DMS114 treated with DMSO at 0.1 percent for 48 hours (cell line): ENCODE measurements around the gene SCIMP.
"Not testable (repeated sequence)": the region's sequence is repeated elsewhere in the genome, so short reads cannot be mapped to it uniquely, and the experiment has no call there.

ENCODE experiments used
- DNase-seq: peaks from one replicate; lab custom pipeline; 2025; ENCODE audit not compliant: unreplicated experiment; lab: John Stamatoyannopoulos, UW

Gene SCIMP

DNA sequence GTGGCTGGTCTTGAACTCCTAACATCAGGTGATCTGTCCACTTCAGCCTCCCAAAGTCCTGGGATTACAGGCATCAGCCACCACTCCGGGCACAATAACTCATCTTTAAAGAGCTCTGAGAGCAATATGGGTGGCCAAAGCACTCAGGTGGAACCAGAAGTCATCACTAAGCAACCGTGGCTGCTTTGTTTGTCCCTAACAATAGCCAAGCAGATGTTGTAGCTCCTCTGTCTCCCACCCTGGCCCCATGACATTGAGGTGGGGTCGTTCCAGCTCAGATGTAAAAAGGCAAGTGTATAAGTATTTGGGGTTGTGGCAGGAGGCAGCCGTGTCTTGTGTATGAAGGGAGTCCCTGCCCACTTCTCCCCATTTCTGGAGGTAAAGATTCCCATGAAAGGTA is 3.7 kb upstream of the SCIMP start:
- no peak for DNase-seq

DNA sequence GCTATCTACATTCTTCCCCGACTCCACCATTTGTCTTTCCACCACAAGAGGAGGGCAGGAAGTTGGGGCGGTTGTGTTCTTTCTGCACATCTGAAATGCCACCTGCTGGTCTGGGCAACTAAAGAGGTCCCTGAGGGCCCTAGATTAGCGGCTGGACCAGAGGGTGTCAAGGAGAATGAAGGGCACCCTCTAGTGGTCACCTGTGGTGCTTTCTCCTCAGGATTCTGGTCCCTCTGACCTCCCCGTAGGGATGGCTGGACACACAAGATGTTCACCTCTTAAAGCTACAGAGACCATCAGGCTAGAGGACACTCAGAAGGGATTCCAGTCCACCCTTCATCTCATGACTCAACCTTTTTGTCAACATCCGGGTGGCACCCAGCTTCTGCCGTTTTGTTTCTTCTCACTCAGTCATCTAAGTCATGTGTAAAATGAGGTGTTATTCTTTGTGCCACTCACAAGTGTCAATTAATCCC is 2.9 kb upstream of the SCIMP start:
- DNase-seq = no peak

DNA sequence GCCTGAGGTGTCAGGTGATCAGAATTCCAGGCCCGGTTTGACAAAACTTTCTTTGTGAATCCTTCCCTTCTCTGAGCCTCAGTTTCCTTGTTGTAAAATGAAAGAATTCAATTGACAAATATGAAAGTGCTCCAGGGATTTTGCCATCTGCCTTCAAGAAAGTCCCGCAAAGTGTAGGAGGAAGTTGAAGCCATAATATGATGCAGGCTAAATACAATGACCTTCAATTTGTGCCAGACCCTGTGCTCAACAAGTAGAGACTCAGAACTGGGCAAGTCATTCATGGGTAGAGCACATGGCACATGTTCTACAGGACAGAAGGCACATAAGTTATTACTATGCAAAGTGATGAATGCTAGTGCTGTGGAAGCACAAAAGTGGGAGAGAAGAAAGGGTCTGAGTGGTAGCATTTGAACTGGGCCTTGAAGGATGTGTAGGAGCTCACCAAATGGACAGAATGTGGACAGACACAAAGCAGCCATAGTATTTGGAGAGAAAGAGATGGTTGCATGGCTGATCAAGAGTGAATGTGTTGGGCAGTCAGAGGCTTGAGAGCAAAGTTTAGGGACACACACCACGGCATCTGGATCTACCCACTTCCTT is 2.4 kb upstream of the SCIMP start:
- no peak for DNase-seq

DNA sequence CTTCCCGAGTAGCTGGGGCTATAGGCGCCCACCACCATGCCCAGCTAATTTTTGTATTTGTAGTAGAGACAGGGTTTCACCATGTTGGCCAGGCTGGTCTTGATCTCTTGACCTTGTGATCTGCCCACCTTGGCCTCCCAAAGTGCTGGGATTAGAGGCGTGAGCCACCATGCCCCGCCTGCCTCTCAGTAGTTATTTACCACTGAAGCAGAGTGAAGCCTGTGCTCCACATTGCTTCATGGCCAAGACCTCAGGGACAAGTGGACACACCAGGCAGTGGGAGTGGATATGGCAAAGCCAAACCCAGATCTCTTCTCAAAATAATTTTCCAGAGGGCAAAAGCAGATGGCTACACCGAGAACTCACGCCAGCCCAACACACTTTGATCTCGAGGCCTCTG is 1.2 kb downstream of the SCIMP start:
- DNase-seq = not testable (repeated sequence)

DNA sequence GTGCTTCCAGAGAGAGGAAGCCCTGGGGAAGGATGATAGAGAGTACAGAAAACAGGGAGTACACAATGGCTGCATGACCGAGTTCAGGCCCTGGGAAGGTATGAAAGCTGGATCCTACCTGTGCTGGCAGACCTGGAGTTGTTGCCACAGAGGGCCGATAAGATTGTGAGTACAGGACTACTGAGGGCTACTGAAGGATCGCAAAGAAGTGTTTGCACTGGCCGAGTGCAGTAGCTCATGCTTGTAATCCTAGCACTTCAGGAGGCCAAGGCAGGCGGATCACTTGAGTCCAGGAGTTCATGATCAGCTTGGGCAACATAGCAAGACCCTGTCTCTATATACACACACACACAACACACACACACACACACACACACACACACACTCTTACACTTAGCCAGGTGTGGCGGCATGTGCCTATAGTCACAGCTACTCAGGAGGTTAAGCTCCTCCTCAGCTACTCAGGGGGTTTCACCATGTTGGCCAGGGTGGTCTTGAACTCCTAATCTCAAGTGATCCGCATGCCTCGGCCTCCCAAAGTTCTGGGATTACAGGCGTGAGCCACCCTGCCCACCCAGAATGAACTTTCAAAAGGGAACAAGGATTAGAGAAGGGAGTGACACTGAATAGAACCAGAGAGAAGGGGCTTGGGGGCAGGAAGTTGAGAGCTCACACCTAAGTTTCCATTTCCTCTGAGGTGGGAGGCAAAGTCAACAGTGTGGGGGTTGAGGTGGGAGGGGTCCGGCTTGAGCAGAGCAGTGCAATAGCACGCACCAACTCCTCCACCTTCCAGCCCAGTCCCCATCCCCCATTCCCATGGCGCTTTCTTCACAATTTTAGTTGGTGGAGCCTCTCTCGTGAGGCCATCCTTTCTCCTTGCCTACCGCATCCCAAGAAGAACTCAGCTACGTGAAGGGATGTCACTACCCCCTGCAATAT is 7.5 kb downstream of the SCIMP start:
- no peak for DNase-seq

DNA sequence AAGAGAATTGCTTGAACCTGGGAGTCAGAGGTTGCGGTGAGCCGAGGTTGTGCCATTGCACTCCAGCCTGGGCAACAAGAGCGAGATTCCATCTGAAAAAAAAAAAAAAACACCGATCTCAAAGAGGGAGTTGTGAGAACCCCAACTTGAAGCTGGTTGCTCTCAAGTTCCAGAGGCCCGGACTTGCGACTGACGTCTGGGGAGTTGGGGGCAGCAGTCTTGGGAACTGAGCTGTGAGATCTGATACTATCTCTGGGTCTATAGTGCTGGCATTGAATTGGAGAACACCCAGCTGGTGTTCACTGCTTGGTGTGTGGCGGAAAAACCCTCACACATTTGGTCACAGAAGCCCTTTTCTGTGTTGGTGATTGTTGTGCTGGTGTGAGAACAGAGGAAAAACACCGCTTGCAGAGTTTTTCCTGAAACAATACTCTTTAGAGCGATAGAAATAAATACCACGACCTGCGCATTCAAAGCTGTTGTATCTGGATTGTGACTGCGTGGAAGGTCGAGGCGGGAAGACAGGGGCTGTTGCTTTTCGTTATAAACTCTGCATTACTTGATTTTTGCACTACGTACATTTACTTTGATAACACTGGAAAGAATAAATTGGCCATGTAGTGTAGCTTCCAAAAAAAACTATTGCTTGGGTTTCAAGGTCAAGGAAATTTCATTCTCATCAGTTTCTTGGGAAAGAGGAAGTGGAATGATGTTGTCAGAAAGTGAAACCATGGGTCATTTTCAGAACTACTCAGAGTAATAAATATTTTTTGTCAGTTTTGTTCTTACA is 8.8 kb downstream of the SCIMP start:
- no peak for DNase-seq

DNA sequence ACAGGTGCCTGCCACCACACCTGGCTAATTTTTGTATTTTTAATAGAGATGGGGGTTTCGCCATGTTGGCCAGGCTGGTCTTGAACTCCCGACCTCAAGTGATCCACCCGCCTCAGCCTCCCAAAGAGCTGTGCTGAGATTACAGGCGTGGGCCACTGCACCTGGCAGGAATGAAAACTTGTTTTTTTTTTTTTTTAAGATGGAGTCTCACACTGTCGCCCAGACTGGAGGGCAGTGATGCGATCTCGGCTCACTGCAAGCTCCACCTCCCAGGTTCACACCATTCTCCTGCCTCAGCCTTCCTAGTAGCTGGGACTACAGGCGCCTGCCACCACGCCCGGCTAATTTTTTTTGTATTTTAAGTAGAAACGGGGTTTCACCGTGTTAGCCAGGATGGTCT is 12.7 kb downstream of the SCIMP start:
- not testable (repeated sequence) for DNase-seq

DNA sequence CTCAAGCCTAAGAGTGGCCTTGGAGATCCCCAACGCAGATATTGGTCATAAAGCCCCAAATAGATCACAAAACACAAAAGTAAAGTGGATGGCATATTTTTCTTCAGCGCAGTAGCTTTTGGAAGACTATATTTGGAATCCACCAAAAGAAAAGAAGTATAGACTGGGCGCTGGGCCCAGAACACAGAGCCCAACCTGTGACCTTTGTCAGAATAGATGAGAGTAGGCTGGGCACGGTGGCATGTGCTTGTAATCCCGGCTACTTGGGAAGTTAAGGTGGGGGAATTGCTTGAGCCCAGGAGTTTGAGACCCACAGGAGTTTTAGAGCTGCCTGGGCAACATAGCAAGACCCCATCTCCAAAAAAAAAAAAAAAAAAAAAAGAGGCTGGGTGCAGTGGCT is 14.6 kb downstream of the SCIMP start:
- no peak for DNase-seq

DNA sequence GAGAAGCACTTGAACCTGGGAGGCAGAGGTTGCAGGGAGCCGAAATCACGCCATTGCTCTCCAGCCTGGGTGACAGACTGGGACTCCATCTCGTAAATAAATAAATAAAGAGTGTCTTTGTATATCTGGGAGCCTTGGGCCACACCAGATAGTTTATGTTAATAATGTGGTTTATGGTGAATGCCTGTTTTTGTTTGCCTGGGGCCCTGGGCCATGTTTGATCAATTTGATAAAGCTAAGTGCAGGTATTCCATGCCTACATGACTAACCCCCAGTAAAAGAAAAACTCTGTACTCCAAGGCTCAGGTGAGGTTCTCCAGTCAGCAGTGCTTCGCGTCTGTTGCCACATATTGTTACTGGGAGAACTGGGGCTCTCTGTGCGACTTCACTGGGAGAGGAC is 15.1 kb downstream of the SCIMP start:
- no peak for DNase-seq

DNA sequence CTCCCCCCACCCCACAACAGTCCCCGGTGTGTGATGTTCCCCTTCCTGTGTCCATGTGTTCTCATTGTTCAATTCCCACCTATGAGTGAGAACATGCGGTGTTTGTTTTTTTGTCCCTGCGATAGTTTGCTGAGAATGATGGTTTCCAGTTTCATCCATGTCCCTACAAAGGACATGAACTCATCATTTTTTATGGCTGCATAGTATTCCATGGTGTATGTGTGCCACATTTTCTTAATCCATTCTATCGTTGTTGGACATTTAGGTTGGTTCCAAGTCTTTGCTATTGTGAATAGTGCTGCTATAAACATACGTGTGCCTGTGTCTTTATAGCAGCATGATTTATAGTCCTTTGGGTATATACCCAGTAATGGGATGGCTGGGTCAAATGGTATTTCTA is 17.1 kb downstream of the SCIMP start:
- not testable (repeated sequence) for DNase-seq

DNA sequence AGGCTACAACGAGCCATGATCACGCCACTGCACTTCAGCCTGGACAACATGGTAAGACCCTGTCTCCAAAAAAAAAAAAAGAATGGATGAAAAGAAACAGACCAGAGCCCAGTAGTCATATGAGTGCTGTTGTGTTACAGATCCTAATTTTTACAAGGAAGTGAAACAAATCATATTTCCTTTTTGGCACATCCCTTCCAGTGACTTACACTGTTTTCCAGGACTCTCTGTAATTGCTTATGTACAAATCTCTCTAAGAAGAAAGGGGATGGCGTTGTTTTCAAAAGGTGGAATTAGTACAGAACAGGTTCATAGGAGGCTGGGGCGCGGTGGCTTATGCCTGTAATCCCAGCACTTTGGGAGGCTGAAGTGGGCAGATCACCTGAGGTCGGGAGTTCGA is 23.2 kb downstream of the SCIMP start:
- DNase-seq = no peak

DNA sequence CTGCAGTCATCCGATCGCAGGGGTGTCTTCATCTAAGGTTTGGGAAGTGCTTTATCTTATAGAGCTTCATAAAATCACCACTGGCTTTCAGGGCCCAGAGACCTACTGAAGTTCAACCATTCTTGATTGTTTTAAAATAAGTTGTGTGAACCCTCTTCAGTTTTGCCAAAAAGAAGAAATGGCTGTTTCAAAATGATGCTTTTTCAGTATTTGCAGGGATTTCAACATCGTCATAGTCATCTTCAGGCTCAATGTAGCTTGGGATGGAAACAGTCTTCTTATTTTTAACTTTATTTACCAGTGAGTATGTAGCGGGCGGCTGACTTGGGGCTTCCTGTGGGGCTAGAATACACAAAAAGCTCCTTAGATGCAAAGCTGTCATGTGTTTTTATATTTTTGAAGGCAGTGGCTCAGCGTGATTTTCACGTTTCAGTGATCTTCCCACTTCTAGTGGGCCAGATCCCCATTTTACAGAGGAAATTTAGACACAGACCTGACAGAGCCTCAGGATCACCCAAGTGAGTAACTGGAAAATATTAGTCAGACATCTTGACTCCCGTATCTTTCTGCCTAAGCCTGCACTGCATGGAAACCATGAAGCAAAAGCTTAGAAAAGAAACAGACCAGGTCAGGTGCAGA is 23.9 kb downstream of the SCIMP start:
- no peak for DNase-seq

DNA sequence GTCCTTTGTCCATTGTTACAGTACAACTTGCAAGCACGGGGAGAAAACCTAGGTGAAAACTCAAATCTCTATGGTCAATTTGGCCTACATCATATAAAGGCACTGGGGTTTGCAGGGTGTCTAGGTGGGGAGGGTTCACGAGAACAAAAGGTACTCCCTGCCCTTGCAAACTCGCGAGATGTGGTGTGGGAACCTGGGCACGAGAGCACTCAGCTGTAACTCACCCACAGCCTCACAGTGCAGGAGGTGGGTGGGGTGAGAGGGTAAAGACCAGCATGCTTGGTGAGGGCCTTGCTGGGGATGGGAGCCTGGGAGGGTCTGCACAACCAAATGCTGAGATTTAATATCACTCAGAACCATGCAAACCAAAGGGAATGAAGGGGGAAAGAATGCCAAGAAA is 24.6 kb downstream of the SCIMP start:
- no peak for DNase-seq

DNA sequence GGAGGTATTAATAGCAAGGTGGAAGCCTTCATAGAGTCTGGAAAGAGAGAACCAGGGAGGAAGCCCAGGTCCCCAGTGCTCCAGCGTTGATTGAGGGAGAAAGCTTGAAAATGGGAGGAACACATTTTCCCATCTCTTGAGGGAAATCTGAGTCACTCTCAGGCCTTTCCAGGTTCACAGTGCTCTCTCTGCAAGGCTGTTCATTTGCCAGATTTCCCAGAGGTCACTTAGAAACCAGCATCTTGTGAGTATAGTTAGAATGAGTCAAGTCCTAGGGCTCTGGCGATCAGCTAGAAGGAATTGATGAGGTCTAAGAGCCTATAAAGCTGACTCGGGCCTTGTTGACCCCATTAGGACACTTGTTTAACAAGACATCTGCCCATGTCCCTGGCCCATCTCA is 25.3 kb downstream of the SCIMP start:
- DNase-seq = no peak

DNA sequence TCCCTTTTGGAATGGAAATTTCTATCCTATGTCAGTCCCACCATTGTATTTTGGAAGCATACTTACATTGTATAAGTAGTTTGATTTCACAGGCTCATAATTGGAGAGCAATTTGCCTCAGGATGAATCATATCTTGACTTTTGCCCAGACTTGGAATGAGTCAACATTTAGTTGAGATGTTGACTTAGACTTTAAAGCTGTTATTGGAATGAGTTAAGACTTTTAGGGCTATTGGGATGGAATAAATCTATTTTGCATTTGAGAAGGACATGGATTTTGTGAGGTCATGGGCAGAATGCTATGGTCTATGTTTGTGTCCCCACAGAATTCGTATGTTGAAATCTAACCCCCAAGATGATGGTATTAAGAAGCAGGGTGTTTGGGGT is 30.8 kb downstream of the SCIMP start:
- DNase-seq = no peak

DNA sequence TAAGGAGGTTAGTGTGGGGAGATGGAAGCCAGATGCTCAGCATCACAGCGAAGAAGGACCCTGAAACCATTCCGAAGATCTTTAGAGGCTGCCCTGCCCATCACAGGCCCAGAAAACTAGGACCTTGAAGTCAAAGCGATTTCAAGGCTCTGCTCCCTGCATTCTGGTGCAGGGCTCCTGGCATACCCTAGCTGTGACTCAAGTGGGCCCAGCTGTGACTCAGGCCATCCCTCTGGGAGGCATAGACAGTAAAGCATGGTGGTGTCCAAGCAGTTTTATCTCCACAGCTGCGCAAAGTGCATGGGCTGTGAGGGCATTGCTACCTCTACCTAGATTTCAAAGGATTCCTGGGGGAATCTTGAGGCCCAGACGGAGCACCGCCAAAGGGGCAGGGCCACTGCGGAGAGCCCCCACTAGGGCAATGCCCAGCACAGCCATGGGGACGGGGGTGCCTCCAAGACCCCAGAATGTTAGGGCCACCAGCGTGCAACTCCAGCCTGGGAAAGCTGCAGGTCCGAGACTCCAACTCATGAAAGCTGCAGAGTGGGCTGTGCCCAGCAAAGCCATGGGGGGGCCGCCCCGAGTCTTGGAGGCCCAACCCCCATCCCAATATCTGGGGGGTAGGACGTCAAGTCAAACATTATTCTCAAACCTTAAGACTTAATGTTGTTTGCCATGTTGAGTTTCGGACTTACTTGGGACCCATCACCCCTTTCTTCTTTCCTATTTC is 31.3 kb downstream of the SCIMP start:
- no peak for DNase-seq

DNA sequence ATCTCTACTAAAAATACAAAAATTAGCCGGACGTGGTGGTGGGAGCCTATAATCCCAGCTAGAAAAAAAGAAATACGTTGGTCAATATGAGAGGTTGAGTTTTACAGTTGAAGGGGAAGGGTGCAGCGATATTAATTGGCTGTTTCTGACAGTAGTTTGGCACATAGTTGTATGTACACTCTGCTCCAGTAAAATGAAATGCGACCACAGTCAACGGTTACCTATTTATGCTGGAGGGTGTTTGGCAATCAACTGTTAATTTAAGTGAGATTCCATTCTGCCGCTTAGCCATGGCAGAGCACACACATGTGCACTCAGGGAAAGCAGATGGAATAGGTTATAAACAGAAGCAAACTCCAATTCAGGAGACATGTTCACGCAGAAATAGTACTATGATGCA is 33.6 kb downstream of the SCIMP start:
- DNase-seq = no peak

DNA sequence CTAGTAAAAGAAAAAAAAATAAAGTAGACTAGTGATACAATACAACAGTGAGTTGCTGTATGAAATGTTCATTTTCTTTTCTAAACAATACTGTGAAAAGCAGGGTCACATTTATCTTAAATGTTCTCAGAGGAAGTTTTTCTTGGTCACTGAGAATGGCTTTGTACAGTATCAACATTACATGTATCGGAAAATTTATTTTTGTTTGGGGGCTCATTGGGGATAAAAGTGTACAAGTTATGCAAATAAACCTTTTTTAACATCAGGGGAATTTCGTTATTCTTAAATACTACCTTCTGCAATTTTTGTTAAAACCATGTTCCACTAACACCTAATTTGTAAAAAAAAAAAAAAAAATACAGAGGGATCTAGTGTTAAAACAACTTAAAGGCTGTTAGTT is 34.3 kb downstream of the SCIMP start:
- no peak for DNase-seq

DNA sequence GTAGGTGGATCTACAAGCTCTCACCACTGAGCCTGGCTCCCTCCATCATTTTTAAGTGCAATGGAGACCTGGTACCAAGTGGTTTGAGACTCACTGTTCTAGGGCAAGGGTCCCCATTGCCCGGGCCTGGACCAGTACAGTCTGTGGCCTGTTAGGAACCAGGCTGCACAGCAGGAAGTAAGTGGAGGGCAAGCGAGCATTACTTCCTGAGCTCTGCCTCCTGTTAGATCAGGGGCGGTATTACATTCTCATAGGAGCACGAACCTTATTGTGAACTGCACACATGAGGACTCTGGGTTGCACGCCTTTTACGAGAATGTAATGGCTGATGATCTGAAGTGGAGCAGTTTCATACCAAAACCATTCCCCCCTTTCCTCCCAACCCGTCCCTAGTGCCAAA is 36.2 kb downstream of the SCIMP start:
- no peak for DNase-seq

DNA sequence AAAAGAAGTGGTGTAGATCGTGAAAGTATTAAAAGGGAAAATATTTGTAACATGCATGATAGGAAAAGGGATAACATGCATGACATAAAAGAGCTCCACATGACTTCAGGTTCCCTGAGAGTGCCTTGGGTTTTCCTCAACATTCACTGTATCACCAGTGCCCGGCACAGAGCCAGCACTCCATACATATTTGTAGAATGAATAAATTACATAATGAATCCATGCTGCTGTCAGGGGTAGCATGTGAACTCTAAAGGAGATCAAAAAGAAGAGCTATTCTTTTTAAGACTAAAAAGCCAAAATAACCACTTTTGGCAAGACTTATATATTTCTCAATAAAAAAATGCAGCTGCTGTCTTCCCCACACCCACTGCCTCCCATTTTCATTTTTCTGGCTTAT is 40.3 kb downstream of the SCIMP start:
- no peak for DNase-seq
